Measurements from ENCODE around the gene USP44. TPM values are rescaled to one million over a fixed set of nuclear protein-coding genes. Genes with fewer than 3 reads are reported as not detected.

USP44 gene
- total and polyA plus RNA-seq, 2 of the 4 experiments (the other 2 are of a cell fraction) = 13.0 to 33.5 TPM

GRCh38 chr12:95494888-95495287 lies 56.4 kb downstream of the USP44 start:
- POLR2A ChIA-PET (ENCODE audit: unreplicated experiment) = no interaction called here

More at GRCh38 chr12:95494888-95495287, 56.4 kb downstream of the USP44 start:
- no peak overlapping the region for H3K4ac ChIP-seq (ENCODE audit: low read depth, low read length)
- H3K56ac ChIP-seq (ENCODE audit: extremely low read depth, insufficient read depth, low read length) = no peak overlapping the region
- peaks cover 40% of the 10 kb centered on the region for H3K36me3 ChIP-seq (ENCODE audit: control insufficient read depth, insufficient read depth, low read length)
- no peak overlapping the region for H3K9ac ChIP-seq (ENCODE audit: low read depth, low read length)
- no peak overlapping the region for H3K4me3 ChIP-seq (ENCODE audit: insufficient read depth, low read depth, low read length)
- H4K91ac ChIP-seq (ENCODE audit: insufficient read depth, low read depth, low read length) = no peak overlapping the region
- peaks cover 6% of the 10 kb centered on the region; the same call in 1 of the 2 replicates for H3K9me3 ChIP-seq (ENCODE audit: control insufficient read depth, insufficient read depth, low read length)
- no peak overlapping the region for H2AK9ac ChIP-seq (replicated peaks; ENCODE audit: low read depth, low read length, poor library complexity)
- no peak overlapping the region for H4K8ac ChIP-seq (ENCODE audit: low read depth in 2 of 2, low read length in 2 of 2)
- no peaks in the 10 kb centered on the region for H3K4me1 ChIP-seq (ENCODE audit: control insufficient read depth, insufficient read depth, low read length)
- H3K18ac ChIP-seq (ENCODE audit: low read depth, low read length) = no peak overlapping the region
- H3K27ac ChIP-seq (ENCODE audit: insufficient read depth, low read length) = no peak overlapping the region
- no TSS peak for BruUV-seq (replicated peaks)
- DNase-seq = no peak
- WGBS, 2 experiments (ENCODE audit: extremely low coverage in 2 of 2, insufficient read length in 1 of 2) = no CpG with 5 or more reads among the region's 2 CpGs
- H4K5ac ChIP-seq (ENCODE audit: low read depth, low read length) = no peak overlapping the region
- H3K9me1 ChIP-seq (ENCODE audit: insufficient read depth, low read length) = no peaks in the 10 kb centered on the region
- CTCF ChIA-PET = no interaction called here
- H3K14ac ChIP-seq (replicated peaks; ENCODE audit: low read depth, low read length) = no peak overlapping the region
- in situ Hi-C loops (cut with MboI; ENCODE audit: low sequenced_read_pairs) (no loop called here), intact Hi-C loops (cut with micrococcal nuclease) (no loop called here), dilution Hi-C loops (cut with HindIII; ENCODE audit: low sequenced_read_pairs, unreplicated experiment) (no loop called here)
- H3K27me3 ChIP-seq (ENCODE audit: control insufficient read depth, insufficient read depth, low read length) = no peaks in the 10 kb centered on the region
- H2BK15ac ChIP-seq (ENCODE audit: low read depth, low read length) = no peak overlapping the region
- H2BK120ac ChIP-seq (ENCODE audit: low read depth, low read length) = no peak overlapping the region
- H4K20me1 ChIP-seq (ENCODE audit: insufficient read depth, low read length) = peaks cover 8% of the 10 kb centered on the region; the same call in 1 of the 2 replicates
- H3K4me2 ChIP-seq (ENCODE audit: low read depth, low read length) = no peak overlapping the region
- no peak overlapping the region for H2AK5ac ChIP-seq (ENCODE audit: low read depth, low read length)
- H3K79me1 ChIP-seq (ENCODE audit: low read depth in 1 of 2, low read length in 2 of 2) = peaks cover 27 to 28% of the 10 kb centered on the region in 2 experiments
- ATAC-seq (ENCODE audit: low read depth) = no peak
- H3K23ac ChIP-seq (ENCODE audit: low read depth, low read length) = no peak overlapping the region
- no peak overlapping the region for H2AFZ ChIP-seq (replicated peaks; ENCODE audit: low read length, poor library complexity)
- TF ChIP-seq CEBPB (IDR thresholded peaks at IDR 0.05; ENCODE audit: low read depth, low read length) (no peak), FOS (IDR thresholded peaks at IDR 0.05; ENCODE audit: low read depth, low read length) (no peak), RFX5 (IDR thresholded peaks at IDR 0.05; ENCODE audit: low read depth, low read length) (no peak), ELK1 (IDR thresholded peaks at IDR 0.05; ENCODE audit: borderline replicate concordance, low read depth, low read length) (no peak), MAFK (IDR thresholded peaks at IDR 0.05; ENCODE audit: low read depth, low read length) (no peak), MAZ (IDR thresholded peaks at IDR 0.05; ENCODE audit: borderline replicate concordance, low read depth, low read length) (no peak), RCOR1 (IDR thresholded peaks at IDR 0.05; ENCODE audit: insufficient replicate concordance, low read length) (no peak), SMC3 (IDR thresholded peaks at IDR 0.05; ENCODE audit: low read depth, low read length) (no peak), NFE2L2 (IDR thresholded peaks at IDR 0.05; ENCODE audit: low read depth, low read length) (no peak), CHD1 (IDR thresholded peaks at IDR 0.05; ENCODE audit: low read depth, low read length) (no peak), CTCF (conservative IDR thresholded peaks at IDR 0.05; ENCODE audit: low read depth, low read length) (no peak), RAD21 (IDR thresholded peaks at IDR 0.05; ENCODE audit: low read length) (no peak), POLR2A (IDR thresholded peaks at IDR 0.05; ENCODE audit: low read depth, low read length) (no peak), MXI1 (IDR thresholded peaks at IDR 0.05; ENCODE audit: borderline replicate concordance, low read depth, low read length) (no peak)
- H2BK5ac ChIP-seq (ENCODE audit: low read depth, low read length, poor library complexity, severe bottlenecking) = no peak overlapping the region
- no peak overlapping the region for H2BK20ac ChIP-seq (ENCODE audit: low read depth, low read length)

Data from IMR-90 (cell line).